Upper lobe of right lung (tissue), 1 donor: Measurements from ENCODE around the gene NAB2. TPM values are rescaled to one million over a fixed set of nuclear protein-coding genes. Genes with fewer than 3 reads are reported as not detected.
A peak's percentile ranks its signal among the peaks of the same experiment; 100 is the strongest.

Experiments
- ATAC-seq: fragments of 200-7000 bp; cut with Tn5 transposase; one replicate; pipeline ENCODE4 v1.9.1; 2020; ENCODE audit warnings: mild to moderate bottlenecking, moderate library complexity
- DNase-seq: peaks from one replicate; pipeline ENCODE4 v3.0.0-alpha.2; 2020
- H3K27ac ChIP-seq: fragments of 200-600 bp; one replicate; pipeline ENCODE4 v1.8.0; 2022
- H3K27me3 ChIP-seq: fragments of 200-600 bp; one replicate; pipeline ENCODE4 v1.8.0; 2022; ENCODE audit warnings: mild to moderate bottlenecking
- H3K36me3 ChIP-seq: fragments of 200-600 bp; one replicate; pipeline ENCODE4 v1.8.0; 2022
- H3K4me1 ChIP-seq: fragments of 200-600 bp; one replicate; pipeline ENCODE4 v1.8.0; 2022
- H3K4me3 ChIP-seq: fragments of 200-600 bp; one replicate; pipeline ENCODE4 v1.8.0; 2022; ENCODE audit warnings: mild to moderate bottlenecking
- H3K9me3 ChIP-seq: fragments of 200-600 bp; one replicate; pipeline ENCODE4 v1.8.0; 2022
- CTCF ChIP-seq: fragments of 200-600 bp; IDR thresholded peaks from one replicate; pipeline ENCODE4 v1.8.0; 2022; ENCODE audit warnings: antibody characterized with exemption
- intact Hi-C: fragments of 100-400 bp; cut with DNase I; formaldehyde crosslinking; loops from one replicate; pipeline ENCODE4 v1.11.0; 2022
- long read RNA-seq: library from polyadenylated mRNA; unstranded; transcript quantifications from one replicate; pipeline ENCODE4 v2.0.0, GENCODE V29; 2021
- total RNA-seq: library from RNA; stranded (reverse); fragmentation: NEBNext Ultra II Directional; extraction: Animal tissue kit (Norgen Biotek cat#: 25700); gene quantifications from one replicate; pipeline ENCODE4 v1.2.1, GENCODE V29; 2021
- donor health status: DM: no; HTN: yes; CAD: no; lungs with severe emphysema.

NAB2 gene
- 37.3 TPM for total RNA-seq
- long read RNA-seq, transcript NAB2-201 (7 exons, 2,711 nt) = major isoform, 15 of 36 reads
- long read RNA-seq, partial matches to known transcripts = 18 of 36 reads
- long read RNA-seq, other reads (novel, unspliced or antisense) = 2 of 36 reads

- no peaks in the 10 kb centered on the region for H3K9me3 ChIP-seq
- H3K4me1 ChIP-seq = peaks cover 39% of the 10 kb centered on the region
- intact Hi-C loops = no loop called here
These were observed at the start of gene NAB2 for GRCh38 chr12:57088354-57089270. NAB2 (plus strand) TSS chr12:57089114; CDS start chr12:57089272, 158 bp downstream.

GRCh38 chr12:57040211-57040610 lies 48.7 kb upstream of the NAB2 start:
- H3K4me1 ChIP-seq = no peaks in the 10 kb centered on the region

More at GRCh38 chr12:57088354-57089270, at the start of gene NAB2:
- ATAC-seq (peak; percentile 79), DNase-seq (peak; percentile 99)
- Histone ChIP-seq H3K4me3 (peak within 1 kb of the TSS; percentile 88), H3K27ac (peak within 1 kb of the TSS; percentile 99), H3K27me3 (no peaks in the 10 kb centered on the region), H3K36me3 (peaks cover 22% of the 10 kb centered on the region)
- no peak for TF ChIP-seq CTCF

GRCh38 chr12:57040750-57041149 lies 48.2 kb upstream of the NAB2 start:
- TF ChIP-seq CTCF = no peak
- no peaks in the 10 kb centered on the region for H3K4me1 ChIP-seq
- no peak overlapping the region for H3K4me3 ChIP-seq
- H3K27me3 ChIP-seq = no peaks in the 10 kb centered on the region
- no peak overlapping the region for H3K27ac ChIP-seq
- intact Hi-C loops = no loop called here
- no peaks in the 10 kb centered on the region for H3K9me3 ChIP-seq
- no peaks in the 10 kb centered on the region for H3K36me3 ChIP-seq
- ATAC-seq (no peak), DNase-seq (no peak)

More at GRCh38 chr12:57040211-57040610, 48.7 kb upstream of the NAB2 start:
- no peaks in the 10 kb centered on the region for H3K36me3 ChIP-seq
- ATAC-seq (no peak), DNase-seq (no peak)
- intact Hi-C loops = no loop called here
- no peak overlapping the region for H3K4me3 ChIP-seq
- H3K9me3 ChIP-seq = no peaks in the 10 kb centered on the region
- no peak for TF ChIP-seq CTCF
- H3K27me3 ChIP-seq = no peaks in the 10 kb centered on the region
- no peak overlapping the region for H3K27ac ChIP-seq

GRCh38 chr12:57042695-57043094 lies 46.2 kb upstream of the NAB2 start:
- TF ChIP-seq CTCF = no peak
- no peaks in the 10 kb centered on the region for H3K36me3 ChIP-seq

GRCh38 chr12:57044468-57044867 lies 44.4 kb upstream of the NAB2 start:
- Histone ChIP-seq H3K36me3 (no peaks in the 10 kb centered on the region), H3K4me1 (peaks cover 3% of the 10 kb centered on the region), H3K27me3 (no peaks in the 10 kb centered on the region), H3K9me3 (no peaks in the 10 kb centered on the region), H3K27ac (no peak overlapping the region), H3K4me3 (no peak overlapping the region)
- DNase-seq = no peak
- no peak for TF ChIP-seq CTCF
- intact Hi-C loops = no loop called here
- no peak for ATAC-seq

More at GRCh38 chr12:57042695-57043094, 46.2 kb upstream of the NAB2 start:
- no peak overlapping the region for H3K4me3 ChIP-seq
- no peak for DNase-seq
- no peak for ATAC-seq
- H3K27me3 ChIP-seq = no peaks in the 10 kb centered on the region
- no peak overlapping the region for H3K27ac ChIP-seq
- intact Hi-C loops = no loop called here
- no peaks in the 10 kb centered on the region for H3K9me3 ChIP-seq
- no peaks in the 10 kb centered on the region for H3K4me1 ChIP-seq
